Measurements from ENCODE around the gene DMP1. TPM values are rescaled to one million over a fixed set of nuclear protein-coding genes. Genes with fewer than 3 reads are reported as not detected.

DMP1 gene
- total RNA-seq, 1 donor from 2014 or later: 0.13 TPM

DNA sequence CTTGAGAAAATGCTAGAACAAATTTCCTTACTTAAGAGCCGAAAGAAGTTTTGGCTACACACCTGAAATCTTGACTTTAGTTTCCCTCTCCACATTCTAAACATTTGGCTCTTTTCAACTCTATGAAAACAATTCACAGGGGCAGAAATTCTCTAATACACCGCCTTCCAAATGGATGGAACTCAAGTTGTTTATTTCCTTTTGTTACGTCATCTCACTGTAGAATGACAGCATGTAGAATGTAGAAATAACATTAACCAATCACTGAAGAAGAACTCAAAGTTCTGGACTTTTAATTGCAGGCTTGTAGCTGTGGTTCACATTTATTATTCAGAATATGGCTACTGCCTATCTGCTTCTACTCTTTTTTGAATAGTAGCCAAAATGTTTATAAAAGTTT, 1.9 kb downstream of the DMP1 start:
- DNase-seq (ENCODE audit: low spot score): no peak
- H3K27ac Mint-ChIP-seq (ENCODE audit: unreplicated experiment): no peak overlapping the region
- H3K4me1 Mint-ChIP-seq (ENCODE audit: unreplicated experiment): peaks cover 7% of the 10 kb centered on the region
- H3K36me3 Mint-ChIP-seq (ENCODE audit: low read depth, unreplicated experiment): no peaks in the 10 kb centered on the region
- TF ChIP-seq, protein P1, sequence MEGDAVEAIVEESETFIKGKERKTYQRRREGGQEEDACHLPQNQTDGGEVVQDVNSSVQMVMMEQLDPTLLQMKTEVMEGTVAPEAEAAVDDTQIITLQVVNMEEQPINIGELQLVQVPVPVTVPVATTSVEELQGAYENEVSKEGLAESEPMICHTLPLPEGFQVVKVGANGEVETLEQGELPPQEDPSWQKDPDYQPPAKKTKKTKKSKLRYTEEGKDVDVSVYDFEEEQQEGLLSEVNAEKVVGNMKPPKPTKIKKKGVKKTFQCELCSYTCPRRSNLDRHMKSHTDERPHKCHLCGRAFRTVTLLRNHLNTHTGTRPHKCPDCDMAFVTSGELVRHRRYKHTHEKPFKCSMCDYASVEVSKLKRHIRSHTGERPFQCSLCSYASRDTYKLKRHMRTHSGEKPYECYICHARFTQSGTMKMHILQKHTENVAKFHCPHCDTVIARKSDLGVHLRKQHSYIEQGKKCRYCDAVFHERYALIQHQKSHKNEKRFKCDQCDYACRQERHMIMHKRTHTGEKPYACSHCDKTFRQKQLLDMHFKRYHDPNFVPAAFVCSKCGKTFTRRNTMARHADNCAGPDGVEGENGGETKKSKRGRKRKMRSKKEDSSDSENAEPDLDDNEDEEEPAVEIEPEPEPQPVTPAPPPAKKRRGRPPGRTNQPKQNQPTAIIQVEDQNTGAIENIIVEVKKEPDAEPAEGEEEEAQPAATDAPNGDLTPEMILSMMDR (IDR thresholded peaks at IDR 0.05; ENCODE audit: unreplicated experiment): no peak
- H3K27me3 Mint-ChIP-seq (ENCODE audit: unreplicated experiment): no peaks in the 10 kb centered on the region
- no peak overlapping the region for H3K4me3 Mint-ChIP-seq (ENCODE audit: unreplicated experiment)
- no peaks in the 10 kb centered on the region for H3K9me3 Mint-ChIP-seq (ENCODE audit: unreplicated experiment)

DNA sequence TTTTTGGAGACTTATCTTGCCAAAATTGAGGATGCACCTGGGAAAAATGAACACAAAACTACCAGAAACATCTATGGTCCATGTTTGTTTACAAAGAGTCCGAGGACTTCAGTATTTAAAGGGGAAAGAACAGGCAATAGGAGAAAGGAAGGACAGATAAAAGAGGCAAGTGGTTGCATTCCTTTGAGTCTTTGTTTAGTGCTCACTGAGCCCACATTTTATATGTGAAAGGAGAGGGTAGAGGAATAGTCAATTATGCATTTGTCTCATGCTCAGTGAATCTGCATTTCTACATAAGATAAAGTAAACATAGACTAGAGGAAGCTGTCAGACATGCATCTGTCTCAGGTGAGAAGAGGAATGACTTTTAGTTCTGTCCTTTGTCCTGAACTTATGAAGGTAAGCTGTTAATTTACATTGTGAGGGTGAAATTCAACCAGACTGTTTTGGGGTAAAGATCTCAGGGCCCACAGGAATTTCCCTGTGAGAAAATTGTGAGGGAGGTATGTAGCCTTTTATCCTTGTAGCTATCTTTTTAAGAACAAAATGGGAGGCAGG, 4.5 kb downstream of the DMP1 start:
- Mint-ChIP-seq H3K4me3 (ENCODE audit: unreplicated experiment) (no peak overlapping the region), H3K9me3 (ENCODE audit: unreplicated experiment) (no peaks in the 10 kb centered on the region), H3K27me3 (ENCODE audit: unreplicated experiment) (no peaks in the 10 kb centered on the region), H3K27ac (ENCODE audit: unreplicated experiment) (no peak overlapping the region), H3K4me1 (ENCODE audit: unreplicated experiment) (peaks cover 5% of the 10 kb centered on the region), H3K36me3 (ENCODE audit: low read depth, unreplicated experiment) (no peaks in the 10 kb centered on the region)
- TF ChIP-seq, protein P1 (IDR thresholded peaks at IDR 0.05; ENCODE audit: unreplicated experiment): no peak
- no peak for DNase-seq (ENCODE audit: low spot score)

DNA sequence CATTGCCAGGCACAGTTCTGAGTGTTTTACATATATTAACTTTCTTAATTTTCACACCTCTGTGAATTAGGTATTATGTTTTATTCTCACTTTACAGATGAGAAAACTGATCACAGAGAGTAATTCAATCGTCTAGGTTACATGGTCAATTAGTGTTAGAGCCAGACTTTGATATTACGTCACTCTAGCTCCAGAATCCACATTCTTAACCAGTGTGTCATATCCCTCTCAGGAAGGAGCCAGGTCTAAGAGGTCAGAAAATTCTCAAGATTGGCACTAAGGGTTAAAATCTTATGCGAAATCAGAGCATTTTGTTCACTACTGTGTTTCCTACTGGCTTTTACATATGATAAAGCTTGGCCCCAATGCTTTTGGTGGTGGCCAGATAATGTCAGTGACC, 7.4 kb downstream of the DMP1 start:
- no peak for DNase-seq (ENCODE audit: low spot score)
- TF ChIP-seq, protein P1 (IDR thresholded peaks at IDR 0.05; ENCODE audit: unreplicated experiment): no peak
- Mint-ChIP-seq H3K4me3 (ENCODE audit: unreplicated experiment) (no peak overlapping the region), H3K4me1 (ENCODE audit: unreplicated experiment) (no peaks in the 10 kb centered on the region), H3K27ac (ENCODE audit: unreplicated experiment) (no peak overlapping the region), H3K36me3 (ENCODE audit: low read depth, unreplicated experiment) (peaks cover 9% of the 10 kb centered on the region), H3K27me3 (ENCODE audit: unreplicated experiment) (peaks cover 3% of the 10 kb centered on the region), H3K9me3 (ENCODE audit: unreplicated experiment) (peaks cover 7% of the 10 kb centered on the region)

DNA sequence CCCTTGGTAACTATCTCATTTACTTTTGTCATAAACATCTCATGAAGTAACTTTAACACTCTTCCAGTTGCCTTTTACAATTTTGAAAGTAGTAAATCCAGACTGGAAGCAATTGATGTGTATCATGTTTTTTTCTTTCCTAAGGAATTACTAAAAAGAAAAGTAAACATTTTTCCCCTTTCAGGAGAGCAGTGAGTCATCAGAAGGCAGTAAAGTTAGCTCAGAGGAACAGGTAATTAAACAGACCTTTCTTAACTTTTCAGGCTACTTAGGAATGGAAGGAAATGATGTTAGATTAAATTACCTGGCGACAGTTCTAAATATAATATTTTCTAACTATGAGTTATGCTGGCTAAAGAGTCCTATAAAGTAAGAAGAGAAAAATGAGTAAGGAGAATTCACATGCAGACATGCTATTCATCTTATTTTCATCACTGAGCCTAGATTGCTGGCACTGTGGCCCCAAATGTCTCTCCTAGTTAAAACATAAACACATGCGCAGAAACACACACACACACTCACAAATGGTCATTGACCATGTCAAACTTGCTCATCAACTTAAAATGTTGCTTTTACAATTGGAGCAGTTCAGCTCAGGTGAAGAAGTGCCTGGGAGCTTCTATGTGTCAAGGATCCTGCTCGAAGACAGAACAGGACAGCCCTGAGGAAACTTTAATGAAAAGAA, 9.3 kb downstream of the DMP1 start:
- Mint-ChIP-seq H3K4me3 (ENCODE audit: unreplicated experiment) (no peak overlapping the region), H3K4me1 (ENCODE audit: unreplicated experiment) (no peaks in the 10 kb centered on the region), H3K27ac (ENCODE audit: unreplicated experiment) (no peak overlapping the region), H3K27me3 (ENCODE audit: unreplicated experiment) (peaks cover 4% of the 10 kb centered on the region), H3K36me3 (ENCODE audit: low read depth, unreplicated experiment) (peaks cover 12% of the 10 kb centered on the region), H3K9me3 (ENCODE audit: unreplicated experiment) (peaks cover 9% of the 10 kb centered on the region)
- TF ChIP-seq, protein P1 (IDR thresholded peaks at IDR 0.05; ENCODE audit: unreplicated experiment): no peak
- no peak for DNase-seq (ENCODE audit: low spot score)

DNA sequence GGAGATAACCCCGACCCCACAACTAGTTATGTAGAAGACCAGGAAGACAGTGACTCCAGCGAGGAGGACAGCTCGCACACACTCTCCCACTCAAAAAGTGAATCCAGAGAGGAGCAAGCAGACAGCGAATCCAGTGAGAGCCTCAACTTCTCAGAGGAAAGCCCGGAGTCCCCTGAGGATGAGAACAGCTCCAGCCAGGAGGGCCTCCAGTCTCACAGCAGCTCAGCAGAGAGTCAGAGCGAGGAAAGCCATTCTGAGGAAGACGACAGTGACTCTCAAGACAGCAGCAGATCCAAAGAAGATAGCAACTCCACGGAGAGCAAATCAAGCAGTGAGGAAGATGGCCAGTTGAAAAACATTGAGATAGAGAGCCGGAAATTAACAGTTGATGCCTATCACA, 12.8 kb downstream of the DMP1 start:
- Mint-ChIP-seq H3K4me1 (ENCODE audit: unreplicated experiment) (no peaks in the 10 kb centered on the region), H3K4me3 (ENCODE audit: unreplicated experiment) (no peak overlapping the region), H3K27me3 (ENCODE audit: unreplicated experiment) (peaks cover 4% of the 10 kb centered on the region), H3K36me3 (ENCODE audit: low read depth, unreplicated experiment) (peaks cover 12% of the 10 kb centered on the region), H3K27ac (ENCODE audit: unreplicated experiment) (no peak overlapping the region), H3K9me3 (ENCODE audit: unreplicated experiment) (peaks cover 9% of the 10 kb centered on the region)
- TF ChIP-seq, protein P1 (IDR thresholded peaks at IDR 0.05; ENCODE audit: unreplicated experiment): no peak
- no peak for DNase-seq (ENCODE audit: low spot score)

Measured in endothelial cell (in vitro differentiated cells).